CD4-positive, alpha-beta T cell treated with Interleukin-17A for 1 hour (primary cell): ENCODE measurements around the gene PPP1R9B.

Experiments
- DNase-seq: peaks from one replicate; pipeline ENCODE4 v3.0.0-alpha.2; 2020

The PPP1R9B gene

GRCh38 chr17:50103252-50103651 is 47.2 kb downstream of the PPP1R9B start:
- no peak for DNase-seq

DNA sequence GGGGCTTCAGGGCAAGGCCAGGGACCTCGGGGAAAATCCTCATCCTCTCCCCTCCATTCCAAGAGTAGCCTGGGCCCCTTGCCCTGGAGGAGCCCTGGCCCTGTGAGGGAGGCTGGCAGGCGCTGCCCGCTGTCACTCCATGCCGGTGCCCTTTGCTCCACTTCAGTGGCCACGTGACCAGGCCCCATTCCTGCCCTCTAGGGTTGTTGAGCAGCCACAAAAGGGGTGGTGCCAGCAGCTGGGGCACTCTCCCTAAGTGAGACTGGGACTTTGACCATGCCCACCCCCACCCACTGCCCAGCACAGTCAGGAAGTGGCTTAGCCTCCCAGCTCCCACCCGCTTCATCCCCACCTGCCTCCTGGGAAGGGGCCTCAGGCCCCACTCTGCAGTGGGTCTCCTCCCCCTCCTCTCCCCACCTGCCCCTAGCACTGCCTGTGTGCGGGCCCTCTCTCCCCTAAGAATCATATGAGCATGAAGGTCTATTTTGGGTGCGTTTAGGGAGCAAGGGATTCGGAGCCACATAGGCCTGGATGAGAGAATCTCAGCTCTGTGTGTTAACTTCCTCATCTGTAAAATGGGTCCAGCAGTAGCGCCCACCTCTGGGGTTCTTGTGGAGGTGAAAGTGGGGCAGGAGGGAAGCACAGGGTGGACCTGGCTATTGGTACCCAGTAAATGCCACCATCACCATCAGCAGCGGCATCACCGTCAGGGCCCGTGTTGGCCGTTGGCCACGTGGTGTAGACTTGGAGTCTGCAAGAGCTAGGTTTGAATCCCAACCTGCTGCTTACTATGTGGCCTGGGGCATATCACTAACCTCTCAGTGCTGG is 48.1 kb downstream of the PPP1R9B start:
- no peak for DNase-seq

- DNase-seq = no peak
Observed at GRCh38 chr17:50101346-50102163, 48.9 kb downstream of the PPP1R9B start.

- no peak for DNase-seq
Observed at GRCh38 chr17:50100921-50101345, 49.5 kb downstream of the PPP1R9B start.

GRCh38 chr17:50100480-50100883 is 50.0 kb downstream of the PPP1R9B start:
- DNase-seq = no peak

DNA sequence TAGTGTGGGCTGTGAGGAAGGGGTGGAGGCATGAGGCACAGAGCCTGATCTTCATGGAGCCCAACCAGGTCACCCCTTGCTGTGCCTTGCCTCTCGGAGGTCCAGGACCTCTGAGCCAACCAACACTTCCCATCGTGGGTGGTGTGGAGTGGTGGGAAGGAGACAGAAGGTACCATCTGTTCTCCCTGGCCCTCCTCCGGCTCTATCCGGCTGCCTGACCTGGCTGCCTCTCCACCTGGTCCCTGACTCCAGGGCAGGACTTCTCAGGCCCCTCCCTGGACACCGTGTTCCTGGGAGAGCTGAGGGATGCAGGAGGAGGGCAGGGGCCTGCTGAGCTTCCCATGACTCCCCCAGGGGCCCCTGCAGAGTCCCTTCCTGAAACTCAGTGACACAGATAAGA is 51.5 kb downstream of the PPP1R9B start:
- no peak for DNase-seq

DNA sequence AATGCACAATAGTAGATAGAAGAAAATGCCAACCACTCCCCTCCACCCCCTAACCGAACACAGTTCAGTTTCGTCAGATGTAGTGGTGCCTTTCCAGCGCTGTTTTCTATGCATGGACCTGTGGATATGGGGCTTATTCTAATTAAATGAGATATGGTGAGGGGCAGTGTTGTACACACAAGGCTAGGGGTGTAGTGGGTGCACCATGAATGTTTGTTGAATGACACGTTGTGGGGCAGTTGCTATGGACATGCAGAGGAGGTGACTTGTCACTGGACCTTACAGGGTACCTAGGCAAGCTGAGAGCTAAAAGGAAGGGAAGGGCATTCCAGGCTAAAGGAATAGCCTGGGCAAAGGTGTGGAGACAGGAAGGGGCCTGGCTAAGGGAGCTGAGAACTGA is 51.9 kb downstream of the PPP1R9B start:
- DNase-seq = no peak

DNA sequence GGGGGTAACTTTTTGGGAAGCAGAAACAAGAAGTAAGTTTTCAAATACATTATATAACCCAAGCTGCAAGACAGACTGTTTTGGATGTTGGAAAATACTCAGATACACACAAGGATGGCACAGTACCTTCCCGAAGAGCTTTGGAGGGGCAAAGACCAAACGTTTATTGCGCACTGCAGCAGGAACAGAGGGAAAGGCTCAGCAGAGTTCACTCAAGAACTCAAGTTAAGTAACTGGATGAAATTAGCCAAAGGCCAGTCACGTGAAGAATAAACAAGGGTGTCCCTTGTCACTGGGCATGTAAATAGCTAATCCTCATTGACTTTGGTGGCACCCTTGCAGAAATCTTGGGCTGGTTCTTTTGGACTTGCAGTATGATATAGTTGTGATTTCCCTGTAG is 52.6 kb downstream of the PPP1R9B start:
- DNase-seq = no peak

GRCh38 chr17:50097455-50097854 is 53.0 kb downstream of the PPP1R9B start:
- no peak for DNase-seq

GRCh38 chr17:50096758-50097157 is 53.7 kb downstream of the PPP1R9B start:
- DNase-seq = no peak

GRCh38 chr17:50096092-50096491 is 54.4 kb downstream of the PPP1R9B start:
- no peak for DNase-seq

- no peak for DNase-seq
Observed at GRCh38 chr17:50095626-50096037, 54.8 kb downstream of the PPP1R9B start.

- peak; percentile 97 for DNase-seq
Observed at GRCh38 chr17:50094753-50095619, 55.5 kb downstream of the PPP1R9B start, which contains the start of gene PDK2. Gene PDK2 (plus strand): TSS chr17:50095351. CDS start chr17:50095436, 85 bp downstream.

DNA sequence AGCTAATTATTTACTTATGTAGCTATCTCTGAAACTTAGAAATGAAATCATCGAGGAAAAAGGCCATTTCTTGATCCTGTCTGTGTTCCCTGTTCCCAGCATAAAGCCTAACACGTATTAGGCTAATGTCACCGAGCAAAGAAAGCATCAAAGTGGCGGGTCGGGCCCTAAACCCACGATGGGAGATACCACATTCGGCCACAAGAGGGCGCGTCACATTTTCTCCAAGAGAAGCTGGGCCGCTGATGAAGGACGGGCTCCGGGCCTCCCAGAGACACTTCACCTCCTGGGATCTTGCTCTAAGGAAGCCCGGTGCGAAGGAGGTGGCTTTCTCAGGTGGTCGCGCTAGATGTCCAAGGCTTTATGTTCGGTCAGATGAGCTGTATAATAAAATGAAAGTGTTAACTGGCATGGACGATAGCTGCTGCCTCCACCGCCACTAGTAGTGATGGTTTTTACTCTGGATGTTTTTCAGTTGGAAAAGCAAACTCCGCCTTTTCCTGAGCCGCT is 56.2 kb downstream of the PPP1R9B start:
- peak; percentile 91 for DNase-seq

GRCh38 chr17:50093807-50094206 is 56.7 kb downstream of the PPP1R9B start:
- no peak for DNase-seq

- DNase-seq = no peak
Observed at GRCh38 chr17:50093246-50093645, 57.2 kb downstream of the PPP1R9B start.

DNA sequence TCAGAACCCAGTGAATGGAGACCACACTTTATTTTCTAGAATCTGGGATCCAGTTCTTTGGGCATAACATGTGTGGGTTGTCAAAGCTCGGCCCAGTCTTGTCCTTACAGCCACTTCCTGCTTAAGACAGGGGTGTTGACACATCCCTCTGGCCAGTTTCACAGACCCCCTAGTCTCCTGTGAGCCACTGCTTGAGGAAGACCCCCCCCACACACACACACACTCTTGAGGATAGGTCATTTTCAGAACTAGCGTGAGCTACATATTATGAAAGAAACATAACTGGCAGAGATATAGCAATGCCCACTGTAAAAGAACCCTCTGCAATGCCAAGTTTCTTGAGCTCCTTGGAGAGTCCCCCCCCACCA is 58.6 kb downstream of the PPP1R9B start:
- DNase-seq = no peak

DNA sequence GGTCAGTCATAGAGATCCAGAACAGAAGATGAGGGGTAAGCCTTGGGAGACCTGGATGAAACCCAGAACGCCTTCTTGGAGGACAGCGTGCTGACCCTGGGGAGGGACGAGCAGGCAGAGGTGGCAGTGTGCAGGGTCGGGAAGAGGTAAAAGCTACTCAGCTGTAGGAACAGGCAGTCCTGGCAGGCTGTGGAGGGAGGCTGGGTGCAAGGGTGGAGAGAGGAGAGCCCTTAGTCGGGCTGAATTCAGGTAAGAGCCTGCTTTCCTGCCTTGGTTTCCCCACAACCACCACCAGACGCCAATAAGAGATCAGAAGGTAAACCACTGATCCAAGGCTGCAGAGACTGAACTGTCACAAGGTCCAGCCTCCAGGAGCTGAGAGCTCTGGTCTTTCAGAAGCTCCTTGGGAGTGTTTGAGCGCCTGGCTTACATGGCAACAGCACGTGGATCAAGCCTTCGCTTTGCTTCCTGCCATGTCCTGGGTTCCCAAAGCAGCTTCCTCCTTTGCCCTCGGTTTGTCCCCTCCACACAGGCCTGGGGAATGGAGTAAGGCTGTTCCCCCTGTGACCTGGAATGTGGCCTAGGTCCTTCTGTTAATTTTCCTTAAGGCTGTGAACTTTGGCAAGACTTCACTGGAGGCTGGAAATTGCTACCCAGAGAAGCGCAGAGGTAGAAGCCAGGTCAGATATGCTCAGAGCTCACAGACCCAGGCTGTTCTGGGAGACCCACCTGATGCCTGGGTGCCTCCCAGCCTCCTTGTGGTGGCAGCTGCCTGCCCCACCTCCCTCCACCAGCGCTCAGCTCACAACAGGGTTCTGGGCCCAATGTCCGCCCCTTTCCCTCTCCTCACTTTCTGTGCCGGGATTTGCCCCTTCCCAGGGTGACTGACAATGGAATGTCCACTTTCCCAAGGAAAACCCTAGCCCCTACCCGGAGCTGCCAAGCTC is 59.2 kb downstream of the PPP1R9B start:
- DNase-seq = no peak

DNA sequence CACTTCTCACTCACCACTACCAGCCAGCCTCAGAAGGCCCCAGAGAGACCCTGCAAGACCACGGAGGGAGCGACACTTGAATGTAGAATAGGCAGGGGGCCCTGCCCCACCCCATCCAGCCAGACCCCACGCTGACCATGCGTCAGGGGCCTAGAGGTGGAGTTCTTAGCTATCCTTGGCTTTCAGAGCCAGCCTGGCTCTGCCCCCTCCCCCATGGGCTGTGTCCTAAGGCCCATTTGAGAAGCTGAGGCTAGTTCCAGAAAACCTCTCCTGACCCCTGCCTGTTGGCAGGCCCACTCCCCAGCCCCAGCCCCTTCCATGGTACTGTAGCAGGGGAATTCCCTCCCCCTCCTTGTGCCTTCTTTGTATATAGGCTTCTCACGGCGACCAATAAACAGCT is 60.4 kb downstream of the PPP1R9B start:
- DNase-seq = no peak

DNA sequence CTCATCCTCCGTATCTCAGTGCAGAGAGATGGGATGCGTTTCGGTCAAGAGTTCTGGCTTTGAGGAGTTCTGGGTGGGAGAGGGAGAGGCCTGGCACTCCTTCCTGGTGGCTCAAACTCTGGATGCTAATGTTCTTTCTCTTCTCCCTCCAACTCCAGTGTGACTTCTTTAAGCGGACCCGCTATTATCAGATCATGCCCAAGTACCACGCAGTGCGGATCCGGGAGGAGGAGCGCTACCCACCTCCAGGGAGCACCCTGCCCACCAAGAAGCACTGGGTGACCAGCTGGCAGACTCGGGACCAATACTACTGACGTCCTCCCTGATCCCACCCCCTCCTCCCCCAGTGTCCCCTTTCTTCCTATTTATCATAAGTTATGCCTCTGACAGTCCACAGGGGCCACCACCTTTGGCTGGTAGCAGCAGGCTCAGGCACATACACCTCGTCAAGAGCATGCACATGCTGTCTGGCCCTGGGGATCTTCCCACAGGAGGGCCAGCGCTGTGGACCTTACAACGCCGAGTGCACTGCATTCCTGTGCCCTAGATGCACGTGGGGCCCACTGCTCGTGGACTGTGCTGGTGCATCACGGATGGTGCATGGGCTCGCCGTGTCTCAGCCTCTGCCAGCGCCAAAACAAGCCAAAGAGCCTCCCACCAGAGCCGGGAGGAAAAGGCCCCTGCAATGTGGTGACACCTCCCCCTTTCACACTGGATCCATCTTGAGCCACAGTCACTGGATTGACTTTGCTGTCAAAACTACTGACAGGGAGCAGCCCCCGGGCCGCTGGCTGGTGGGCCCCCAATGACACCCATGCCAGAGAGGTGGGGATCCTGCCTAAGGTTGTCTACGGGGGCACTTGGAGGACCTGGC is 61.3 kb downstream of the PPP1R9B start:
- DNase-seq = no peak
